ACC112 (cell line): Measurements from ENCODE around the gene ZNF580.
A peak's percentile ranks its signal among the peaks of the same experiment; 100 is the strongest.

Experiments
- H2AFZ ChIP-seq: fragments of 200-600 bp; sonication (generic); one replicate; pipeline ENCODE4 v1.6.0; 2017; ENCODE audit warnings: antibody characterized with exemption, low read length; ENCODE audit not compliant: unreplicated experiment
- H3K27ac ChIP-seq: fragments of 200-600 bp; sonication (generic); 2 replicates; pipeline ENCODE4 v1.5.1; 2014; ENCODE audit warnings: low read depth, mild to moderate bottlenecking, antibody characterized with exemption, low read length, moderate library complexity
- H3K27me3 ChIP-seq: fragments of 200-600 bp; sonication (generic); 2 replicates; pipeline ENCODE4 v1.6.1; 2014; ENCODE audit warnings: mild to moderate bottlenecking, antibody characterized with exemption, low read length, moderate library complexity, mixed read lengths; ENCODE audit not compliant: insufficient read depth
- H3K36me3 ChIP-seq: fragments of 200-600 bp; sonication (generic); 2 replicates; pipeline ENCODE4 v1.6.1; 2016; ENCODE audit warnings: mild to moderate bottlenecking, antibody characterized with exemption, low read length, moderate library complexity, mixed read lengths; ENCODE audit not compliant: insufficient read depth
- H3K4me1 ChIP-seq: fragments of 200-600 bp; sonication (generic); one replicate; pipeline ENCODE4 v1.6.1; 2016; ENCODE audit warnings: low read length, mixed read lengths; ENCODE audit not compliant: insufficient read depth, unreplicated experiment, control insufficient read depth
- H3K4me3 ChIP-seq: fragments of 200-600 bp; sonication (generic); 2 replicates; pipeline ENCODE4 v1.5.1; 2014; ENCODE audit warnings: mild to moderate bottlenecking, low read depth, low read length
- H3K79me2 ChIP-seq: fragments of 200-600 bp; sonication (generic); one replicate; pipeline ENCODE4 v1.6.0; 2016; ENCODE audit warnings: low read length; ENCODE audit not compliant: control insufficient read depth, unreplicated experiment, insufficient read depth

Gene ZNF580

GRCh38 chr19:55673889-55674288, 33.1 kb downstream of the ZNF580 start:
- Histone ChIP-seq H3K36me3 (no peaks in the 10 kb centered on the region), H3K79me2 (peaks cover 57% of the 10 kb centered on the region), H3K4me1 (peaks cover 41% of the 10 kb centered on the region), H3K4me3 (no peak overlapping the region), H3K27me3 (no peaks in the 10 kb centered on the region), H2AFZ (no peak overlapping the region), H3K27ac (no peak overlapping the region)

DNA sequence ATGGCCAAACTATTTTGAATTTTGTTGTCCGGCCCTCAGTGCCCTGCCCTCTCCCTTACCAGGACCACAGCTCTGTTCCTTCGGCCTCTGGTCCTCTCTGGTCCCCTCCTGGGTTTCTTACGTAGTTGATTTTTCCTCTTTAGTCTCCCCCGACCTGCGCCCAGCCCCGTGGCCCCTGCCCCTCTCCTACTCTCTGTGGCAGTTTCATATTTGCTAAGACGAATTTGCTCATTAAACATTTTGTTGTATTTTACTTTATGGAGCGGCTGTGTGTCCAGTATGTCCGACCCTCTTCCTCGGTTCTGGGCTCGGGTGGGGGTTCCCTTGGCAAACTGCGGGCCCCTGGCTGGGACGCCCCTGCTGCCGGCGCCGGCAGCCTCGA, 33.6 kb downstream of the ZNF580 start:
- Histone ChIP-seq H3K4me1 (peaks cover 44% of the 10 kb centered on the region), H3K36me3 (peaks cover 5% of the 10 kb centered on the region; the same call in 1 of the 2 replicates), H3K27ac (peak overlapping the region; percentile 45; the same call in 1 of the 2 replicates), H3K4me3 (peak overlapping the region; percentile 98), H3K27me3 (no peaks in the 10 kb centered on the region), H2AFZ (no peak overlapping the region), H3K79me2 (peaks cover 58% of the 10 kb centered on the region)

DNA sequence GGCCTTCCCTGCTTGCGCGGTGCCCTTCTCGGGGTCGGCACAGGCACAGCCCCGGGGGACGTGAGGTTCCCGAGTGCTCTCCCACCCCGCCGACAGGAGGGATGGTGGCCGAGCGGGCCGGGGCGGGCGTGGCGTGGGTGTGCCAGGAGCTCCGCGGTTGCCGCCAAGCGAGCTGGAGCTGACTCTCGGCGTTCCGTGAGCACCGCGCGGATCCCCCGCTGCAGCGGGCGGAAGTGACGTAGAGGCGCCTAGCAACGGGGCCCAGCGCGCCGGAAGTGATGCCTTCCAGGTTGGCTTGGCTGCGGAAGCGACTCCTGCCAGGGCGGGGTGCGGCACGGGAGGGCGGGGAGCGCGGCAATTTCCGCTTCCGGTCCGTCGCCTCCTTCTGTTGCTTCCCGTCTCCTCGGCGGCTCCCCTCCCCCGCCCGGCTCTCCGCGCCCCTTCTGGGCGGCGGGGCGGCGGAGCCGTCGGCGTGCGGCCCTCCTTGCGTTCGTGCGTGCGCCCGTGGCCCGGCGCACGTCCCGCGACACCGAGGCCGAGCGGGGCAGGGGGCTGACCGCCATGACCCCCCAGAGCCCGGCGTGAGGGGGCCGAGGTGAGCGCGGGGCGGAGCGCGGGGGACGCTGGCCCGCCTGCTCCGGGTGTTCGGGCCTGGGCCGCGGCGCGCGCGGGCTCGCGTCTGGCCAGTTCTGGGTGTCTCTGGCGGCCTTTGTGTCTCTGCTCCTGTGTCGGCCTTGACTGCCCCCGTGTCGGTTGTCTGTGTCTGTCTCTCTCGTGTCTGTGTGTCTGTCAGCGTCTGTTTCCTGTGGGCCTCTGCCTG, 34.2 kb downstream of the ZNF580 start, which contains the start of gene EPN1:
Gene EPN1 (plus strand): TSS at position 386 of the 820 bp plus-strand sequence. CDS start 3,402 bp downstream, outside the sequence.
- Histone ChIP-seq H3K4me3 (peak within 1 kb of the TSS; percentile 98), H3K27ac (peak within 1 kb of the TSS; percentile 63), H2AFZ (peak within 1 kb of the TSS; percentile 85), H3K36me3 (peaks cover 5% of the 10 kb centered on the region; the same call in 1 of the 2 replicates), H3K79me2 (peaks cover 61% of the 10 kb centered on the region), H3K4me1 (peaks cover 49% of the 10 kb centered on the region), H3K27me3 (no peaks in the 10 kb centered on the region)

DNA sequence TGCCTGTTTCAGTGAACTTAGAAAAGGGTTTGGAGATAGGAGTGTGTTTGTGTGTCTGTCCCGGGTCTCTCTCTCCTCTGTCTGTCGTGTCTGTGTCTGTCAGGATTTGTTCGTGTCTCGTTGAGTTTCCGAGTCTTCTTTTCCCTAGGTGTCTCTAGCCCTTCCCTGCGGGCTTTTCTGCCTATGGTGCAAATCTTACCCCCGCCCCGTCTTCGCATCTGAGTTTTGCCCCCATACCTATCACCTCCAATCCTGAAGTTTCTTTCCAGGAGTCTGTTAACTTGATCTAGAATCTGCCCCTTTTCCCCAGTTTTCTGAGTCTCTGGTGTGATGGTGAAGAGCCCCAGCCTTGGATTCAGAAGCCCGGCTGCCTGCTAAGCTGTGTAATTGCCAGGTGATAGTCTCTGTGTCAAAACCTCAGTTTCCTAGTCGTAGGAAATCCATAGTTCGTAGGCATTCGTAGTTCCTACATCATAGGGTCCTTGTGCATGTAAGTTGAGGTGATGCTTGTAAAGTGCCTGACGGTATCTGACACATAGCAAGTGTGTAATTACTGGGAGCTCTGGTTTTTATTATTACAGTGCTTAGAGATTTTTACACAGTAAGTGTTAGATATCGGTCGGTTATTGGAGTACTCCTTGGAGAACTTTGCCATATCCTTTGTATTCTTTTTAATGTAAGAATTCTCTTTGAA, 35.0 kb downstream of the ZNF580 start:
- Histone ChIP-seq H3K79me2 (peaks cover 65% of the 10 kb centered on the region), H3K36me3 (peaks cover 5% of the 10 kb centered on the region; the same call in 1 of the 2 replicates)

GRCh38 chr19:55676383-55676782, 35.6 kb downstream of the ZNF580 start:
- peaks cover 5% of the 10 kb centered on the region; the same call in 1 of the 2 replicates for H3K36me3 ChIP-seq
- peak overlapping the region; percentile 98 for H3K4me3 ChIP-seq
- no peaks in the 10 kb centered on the region for H3K27me3 ChIP-seq
- no peak overlapping the region for H2AFZ ChIP-seq
- H3K79me2 ChIP-seq, result peaks cover 71% of the 10 kb centered on the region
- H3K27ac ChIP-seq, result no peak overlapping the region
- H3K4me1 ChIP-seq, result peaks cover 52% of the 10 kb centered on the region

More for the DNA sequence above, 35.0 kb downstream of the ZNF580 start:
- peak overlapping the region; percentile 98 for H3K4me3 ChIP-seq
- peak overlapping the region; percentile 85 for H2AFZ ChIP-seq
- peaks cover 49% of the 10 kb centered on the region for H3K4me1 ChIP-seq
- peak overlapping the region; percentile 63 for H3K27ac ChIP-seq
- no peaks in the 10 kb centered on the region for H3K27me3 ChIP-seq

- Histone ChIP-seq H3K79me2 (peaks cover 77% of the 10 kb centered on the region), H3K27ac (no peak overlapping the region), H2AFZ (no peak overlapping the region), H3K36me3 (peaks cover 7% of the 10 kb centered on the region; the same call in 1 of the 2 replicates), H3K4me1 (peaks cover 49% of the 10 kb centered on the region), H3K4me3 (peak overlapping the region; percentile 98), H3K27me3 (no peaks in the 10 kb centered on the region)
Observed at GRCh38 chr19:55676889-55677505, 36.2 kb downstream of the ZNF580 start.

DNA sequence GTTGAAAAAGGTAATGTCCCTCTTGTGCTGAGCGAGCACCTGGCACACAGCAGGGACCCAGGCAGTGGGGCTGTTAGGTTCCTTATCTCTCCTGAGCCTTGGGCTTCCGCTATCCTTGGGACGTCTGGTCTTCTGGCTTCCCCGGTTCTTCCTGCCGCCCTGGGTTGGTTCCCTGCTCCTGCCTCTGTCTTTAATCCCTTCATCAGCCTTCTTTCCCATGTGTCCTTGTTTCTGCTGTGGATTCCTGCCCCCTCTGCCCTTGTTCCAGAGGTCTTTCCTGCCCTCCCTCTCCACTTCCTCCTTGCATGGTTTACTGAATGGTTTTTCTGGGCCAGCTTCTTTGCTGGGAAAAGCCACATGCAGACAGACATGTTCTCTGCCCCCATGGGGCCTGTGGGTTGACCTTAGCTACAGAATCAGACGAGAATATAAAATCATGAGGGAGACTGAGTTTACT, 36.8 kb downstream of the ZNF580 start:
- Histone ChIP-seq H3K4me3 (no peak overlapping the region), H3K27ac (no peak overlapping the region), H3K36me3 (peaks cover 10% of the 10 kb centered on the region; the same call in 1 of the 2 replicates), H3K4me1 (peaks cover 43% of the 10 kb centered on the region), H2AFZ (no peak overlapping the region), H3K27me3 (no peaks in the 10 kb centered on the region), H3K79me2 (peaks cover 81% of the 10 kb centered on the region)

DNA sequence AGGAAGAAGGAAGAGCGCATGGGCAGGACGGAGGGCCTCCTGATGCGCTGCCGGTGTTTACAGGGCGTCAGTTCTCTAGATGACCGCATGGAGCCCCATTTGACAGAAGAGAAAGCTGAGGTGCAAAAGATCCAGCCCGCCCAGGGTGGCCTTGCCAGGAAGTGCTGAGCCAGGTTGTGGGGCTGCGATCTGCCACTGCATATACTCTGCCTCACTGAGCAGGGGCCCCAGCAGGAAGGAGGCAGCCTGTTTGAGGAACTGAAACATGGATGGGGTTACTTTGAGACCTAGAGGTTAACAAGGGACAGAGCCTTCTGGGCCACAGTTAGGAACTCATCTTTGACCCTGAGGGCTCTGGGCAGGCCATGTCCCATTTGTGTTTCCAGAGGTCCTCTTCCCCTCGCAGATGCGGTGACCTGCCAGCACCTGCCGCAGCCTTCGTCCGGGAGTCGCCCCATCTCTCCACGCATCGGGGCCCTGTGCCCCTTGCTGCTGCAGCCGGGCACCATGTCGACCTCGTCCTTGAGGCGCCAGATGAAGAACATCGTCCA, 37.4 kb downstream of the ZNF580 start:
- no peak overlapping the region for H3K4me3 ChIP-seq
- H3K27me3 ChIP-seq, result no peaks in the 10 kb centered on the region
- H3K27ac ChIP-seq, result no peak overlapping the region
- H3K36me3 ChIP-seq, result peaks cover 10% of the 10 kb centered on the region; the same call in 1 of the 2 replicates
- H3K4me1 ChIP-seq, result peaks cover 43% of the 10 kb centered on the region
- H2AFZ ChIP-seq, result no peak overlapping the region
- peaks cover 79% of the 10 kb centered on the region for H3K79me2 ChIP-seq

- H3K79me2 ChIP-seq, result peaks cover 80% of the 10 kb centered on the region
- H3K36me3 ChIP-seq, result peaks cover 10% of the 10 kb centered on the region; the same call in 1 of the 2 replicates
- H3K27me3 ChIP-seq, result no peaks in the 10 kb centered on the region
- no peak overlapping the region for H2AFZ ChIP-seq
- no peak overlapping the region for H3K27ac ChIP-seq
- H3K4me3 ChIP-seq, result no peak overlapping the region
- H3K4me1 ChIP-seq, result peaks cover 37% of the 10 kb centered on the region
Observed at GRCh38 chr19:55679343-55680257, 38.8 kb downstream of the ZNF580 start.
